Measurements from ENCODE around the gene RAX2.

RAX2 gene

DNA sequence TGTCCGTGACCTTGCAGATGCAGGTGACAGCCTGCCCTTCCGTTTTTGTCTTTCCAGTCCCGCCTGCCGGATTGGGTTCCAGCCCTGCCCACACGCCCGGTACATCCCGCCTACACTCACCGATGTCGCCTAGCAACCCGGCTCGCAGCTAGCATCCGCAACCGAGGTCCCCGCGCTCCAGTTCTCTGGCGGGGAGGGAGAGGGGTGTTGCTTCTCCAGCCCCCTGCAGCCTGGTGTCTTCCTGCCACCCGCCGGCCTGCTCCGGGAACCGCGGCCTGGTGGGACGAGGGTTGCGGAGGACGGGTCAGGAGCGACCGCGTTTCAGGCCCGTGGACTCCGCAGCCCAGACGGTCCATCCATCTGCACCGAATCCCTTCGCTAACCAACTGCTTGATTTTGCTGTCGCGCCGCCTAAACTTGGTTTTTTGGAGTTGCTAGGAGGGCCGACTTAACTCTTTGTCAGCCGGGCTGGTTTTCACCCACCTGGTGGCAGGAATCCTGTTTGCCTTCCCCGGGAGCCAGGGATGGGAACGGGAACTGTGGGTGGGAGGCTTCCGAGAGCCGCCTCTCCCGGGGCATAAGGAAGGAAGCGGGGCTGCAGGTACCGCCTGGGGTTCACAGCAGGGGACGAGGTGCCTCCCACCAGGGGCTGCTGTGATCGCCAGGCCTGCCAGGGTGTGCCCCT lies 29.5 kb upstream of the RAX2 start:
- Histone ChIP-seq H3K4me1 (ENCODE audit: control insufficient read depth, insufficient read depth, low read length) (peaks cover 9% of the 10 kb centered on the region), H3K9ac (ENCODE audit: low read length in 2 of 2) (no peak overlapping the region), H3K27ac (ENCODE audit: low read length) (no peak overlapping the region), H3K36me3 (ENCODE audit: control insufficient read depth in 2 of 2, insufficient read depth in 2 of 2, low read length in 2 of 2) (no peaks in the 10 kb centered on the region), H3K4me3 (ENCODE audit: low read length in 2 of 2) (peak overlapping the region; percentile 16 to 52), H3K9me3 (ENCODE audit: control insufficient read depth in 2 of 2, low read length in 2 of 2) (peaks cover 0 to 5% of the 10 kb centered on the region in 2 donors), H3K27me3 (ENCODE audit: control insufficient read depth in 1 of 2, insufficient read depth in 2 of 2, low read length in 2 of 2) (peaks cover 22 to 29% of the 10 kb centered on the region in 2 donors)

DNA sequence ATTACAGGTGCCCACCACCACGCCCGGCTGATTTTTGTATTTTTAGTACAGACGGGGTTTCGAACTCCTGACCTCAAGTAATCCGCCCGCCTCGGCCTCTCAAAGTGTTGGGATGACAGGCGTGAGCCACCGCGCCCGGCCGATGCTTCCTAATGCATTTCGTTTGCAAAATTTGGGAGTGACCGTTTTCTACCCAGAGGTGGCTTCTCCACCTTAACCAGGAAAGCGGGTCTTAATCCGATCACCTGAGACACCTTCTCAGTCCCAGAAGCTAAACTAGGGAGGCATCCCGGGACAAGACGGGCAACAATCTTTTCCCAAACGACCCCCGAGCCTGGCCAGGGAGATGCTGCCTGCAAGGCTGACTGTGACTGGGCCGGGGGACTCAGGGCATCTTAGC lies 29.0 kb upstream of the RAX2 start:
- Histone ChIP-seq H3K9me3 (ENCODE audit: control insufficient read depth in 2 of 2, low read length in 2 of 2) (peaks cover 0 to 6% of the 10 kb centered on the region in 2 donors), H3K36me3 (ENCODE audit: control insufficient read depth in 2 of 2, insufficient read depth in 2 of 2, low read length in 2 of 2) (no peaks in the 10 kb centered on the region), H3K27ac (ENCODE audit: low read length) (no peak overlapping the region), H3K4me1 (ENCODE audit: control insufficient read depth, insufficient read depth, low read length) (peaks cover 9% of the 10 kb centered on the region), H3K9ac (ENCODE audit: low read length in 2 of 2) (no peak overlapping the region), H3K4me3 (ENCODE audit: low read length in 2 of 2) (peak overlapping the region in 1 of 2 donors; percentile 52), H3K27me3 (ENCODE audit: control insufficient read depth in 1 of 2, insufficient read depth in 2 of 2, low read length in 2 of 2) (peaks cover 22 to 29% of the 10 kb centered on the region in 2 donors)

DNA sequence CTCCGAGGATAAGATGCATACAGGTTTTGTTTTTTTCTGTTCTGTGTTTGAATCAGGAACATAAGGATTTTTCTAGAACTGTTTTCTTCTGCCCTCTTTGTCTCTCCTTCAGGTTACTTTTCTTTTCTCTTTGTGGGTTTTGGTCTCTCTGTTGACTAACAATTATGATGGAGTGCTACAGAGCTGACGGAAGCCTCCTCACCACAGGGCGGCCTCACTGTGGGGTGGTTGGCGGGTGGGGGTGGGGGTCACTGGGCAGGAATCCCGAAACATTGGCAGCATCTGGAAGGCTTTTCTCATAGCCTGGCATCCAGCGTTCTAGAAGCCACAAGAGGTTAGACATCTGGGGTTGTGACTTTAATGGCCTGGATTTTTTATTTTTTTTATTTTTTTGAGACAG lies 26.1 kb upstream of the RAX2 start:
- Histone ChIP-seq H3K9ac (ENCODE audit: low read length in 2 of 2) (no peak overlapping the region), H3K9me3 (ENCODE audit: control insufficient read depth in 2 of 2, low read length in 2 of 2) (peaks cover 0 to 6% of the 10 kb centered on the region in 2 donors), H3K36me3 (ENCODE audit: control insufficient read depth in 2 of 2, insufficient read depth in 2 of 2, low read length in 2 of 2) (no peaks in the 10 kb centered on the region), H3K4me3 (ENCODE audit: low read length in 2 of 2) (no peak overlapping the region), H3K27ac (ENCODE audit: low read length) (no peak overlapping the region), H3K27me3 (ENCODE audit: control insufficient read depth in 1 of 2, insufficient read depth in 2 of 2, low read length in 2 of 2) (peaks cover 22 to 24% of the 10 kb centered on the region in 2 donors), H3K4me1 (ENCODE audit: control insufficient read depth, insufficient read depth, low read length) (peaks cover 9% of the 10 kb centered on the region)

DNA sequence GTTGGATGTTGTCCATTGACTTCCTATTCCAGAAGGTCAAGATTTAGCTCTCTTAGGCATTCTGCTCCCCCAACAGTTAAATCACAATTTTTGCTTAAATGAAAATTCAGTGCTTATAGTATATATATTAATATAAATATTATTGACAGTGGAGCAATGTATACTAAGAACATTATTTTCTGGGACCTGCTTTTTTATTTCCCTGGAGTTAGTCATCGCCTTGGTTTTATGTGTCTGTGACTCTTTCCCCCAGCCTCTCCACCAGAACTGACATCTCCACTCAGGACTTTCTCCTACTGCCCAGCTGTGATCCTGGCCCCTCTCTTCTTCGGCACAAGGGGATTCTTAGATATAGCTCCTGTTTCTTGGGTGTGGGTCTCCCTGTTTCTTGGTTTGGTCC lies 24.3 kb upstream of the RAX2 start:
- Histone ChIP-seq H3K27me3 (ENCODE audit: control insufficient read depth in 1 of 2, insufficient read depth in 2 of 2, low read length in 2 of 2) (peaks cover 12 to 18% of the 10 kb centered on the region in 2 donors), H3K9ac (ENCODE audit: low read length in 2 of 2) (no peak overlapping the region), H3K4me3 (ENCODE audit: low read length in 2 of 2) (no peak overlapping the region), H3K9me3 (ENCODE audit: control insufficient read depth in 2 of 2, low read length in 2 of 2) (peaks cover 0 to 6% of the 10 kb centered on the region in 2 donors), H3K4me1 (ENCODE audit: control insufficient read depth, insufficient read depth, low read length) (peaks cover 3% of the 10 kb centered on the region), H3K36me3 (ENCODE audit: control insufficient read depth in 2 of 2, insufficient read depth in 2 of 2, low read length in 2 of 2) (no peaks in the 10 kb centered on the region), H3K27ac (ENCODE audit: low read length) (no peak overlapping the region)

DNA sequence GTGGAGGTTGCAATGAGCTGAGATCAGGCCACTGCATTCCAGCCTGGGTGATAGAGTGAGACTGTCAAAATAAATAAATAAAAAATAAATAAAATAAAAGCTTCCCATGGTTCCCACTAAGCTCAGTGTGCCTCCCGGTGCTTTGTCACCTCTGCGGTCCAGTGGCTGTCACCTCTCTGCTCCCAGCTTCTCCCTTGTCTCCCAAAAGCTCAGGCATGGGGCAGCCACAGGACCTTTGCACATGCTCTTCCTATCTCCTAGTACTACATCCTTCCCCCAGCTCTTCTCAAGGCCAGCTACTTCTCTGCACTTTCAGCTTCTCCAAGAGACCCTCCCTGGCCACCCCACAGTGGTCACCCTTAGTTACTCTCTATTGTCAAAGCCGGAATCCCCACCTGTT lies 21.8 kb upstream of the RAX2 start:
- Histone ChIP-seq H3K4me3 (ENCODE audit: low read length in 2 of 2) (no peak overlapping the region), H3K9ac (ENCODE audit: low read length in 2 of 2) (no peak overlapping the region), H3K4me1 (ENCODE audit: control insufficient read depth, insufficient read depth, low read length) (no peaks in the 10 kb centered on the region)

DNA sequence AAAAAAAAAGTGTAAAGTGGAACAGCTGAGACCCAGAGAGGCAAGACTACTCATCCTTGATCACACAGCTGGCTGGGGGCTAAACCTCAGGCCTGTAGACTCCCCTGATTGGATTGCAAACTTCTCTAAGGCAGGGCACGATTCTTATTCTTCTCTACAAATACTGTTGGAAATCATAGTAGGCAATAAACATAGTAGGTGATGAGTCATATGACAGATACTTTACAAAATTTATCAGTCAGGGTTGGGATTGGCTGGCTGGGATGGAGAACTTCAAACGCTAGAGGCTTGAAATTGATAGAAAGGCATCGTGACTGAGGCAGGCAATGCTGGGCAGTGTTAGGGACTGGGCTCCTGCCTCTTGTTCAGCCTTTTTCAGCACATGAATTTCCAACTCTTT lies 20.1 kb upstream of the RAX2 start:
- peaks cover 0 to 5% of the 10 kb centered on the region in 2 donors for H3K27me3 ChIP-seq (ENCODE audit: control insufficient read depth in 1 of 2, insufficient read depth in 2 of 2, low read length in 2 of 2)
- H3K4me1 ChIP-seq (ENCODE audit: control insufficient read depth, insufficient read depth, low read length) = no peaks in the 10 kb centered on the region
- H3K9ac ChIP-seq (ENCODE audit: low read length in 2 of 2) = no peak overlapping the region
- no peaks in the 10 kb centered on the region for H3K36me3 ChIP-seq (ENCODE audit: control insufficient read depth in 2 of 2, insufficient read depth in 2 of 2, low read length in 2 of 2)
- H3K4me3 ChIP-seq (ENCODE audit: low read length in 2 of 2) = no peak overlapping the region
- no peak overlapping the region for H3K27ac ChIP-seq (ENCODE audit: low read length)
- H3K9me3 ChIP-seq (ENCODE audit: control insufficient read depth in 2 of 2, low read length in 2 of 2) = peaks cover 5 to 6% of the 10 kb centered on the region in 2 donors

More for the DNA sequence above, 21.8 kb upstream of the RAX2 start:
- Histone ChIP-seq H3K9me3 (ENCODE audit: control insufficient read depth in 2 of 2, low read length in 2 of 2) (peaks cover 5 to 6% of the 10 kb centered on the region in 2 donors), H3K36me3 (ENCODE audit: control insufficient read depth in 2 of 2, insufficient read depth in 2 of 2, low read length in 2 of 2) (no peaks in the 10 kb centered on the region), H3K27ac (ENCODE audit: low read length) (no peak overlapping the region), H3K27me3 (ENCODE audit: control insufficient read depth in 1 of 2, insufficient read depth in 2 of 2, low read length in 2 of 2) (peaks cover 2 to 6% of the 10 kb centered on the region in 2 donors)

DNA sequence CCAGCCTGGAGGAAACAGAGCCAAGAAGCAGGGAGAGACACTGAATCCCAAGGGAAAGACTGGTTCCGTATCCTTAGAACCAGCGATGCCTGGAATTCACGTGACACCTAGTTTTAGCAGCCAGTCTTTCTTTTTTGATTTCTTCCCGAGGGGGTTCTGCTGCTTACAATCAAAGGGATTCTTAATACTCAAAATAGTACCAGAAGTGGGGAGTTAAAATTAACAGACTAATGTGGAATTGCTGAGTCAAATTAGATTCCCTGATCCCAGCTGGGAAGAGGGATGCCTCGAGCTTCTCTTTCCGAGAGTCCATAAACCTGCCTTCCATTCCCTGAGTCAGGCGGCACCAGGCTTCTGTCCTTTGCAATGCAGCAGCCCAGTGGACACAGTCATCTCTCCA lies 18.9 kb upstream of the RAX2 start:
- no peak overlapping the region for H3K27ac ChIP-seq (ENCODE audit: low read length)
- H3K27me3 ChIP-seq (ENCODE audit: control insufficient read depth in 1 of 2, insufficient read depth in 2 of 2, low read length in 2 of 2) = peaks cover 1 to 5% of the 10 kb centered on the region in 2 donors
- no peak overlapping the region for H3K4me3 ChIP-seq (ENCODE audit: low read length in 2 of 2)
- H3K4me1 ChIP-seq (ENCODE audit: control insufficient read depth, insufficient read depth, low read length) = no peaks in the 10 kb centered on the region
- no peaks in the 10 kb centered on the region for H3K36me3 ChIP-seq (ENCODE audit: control insufficient read depth in 2 of 2, insufficient read depth in 2 of 2, low read length in 2 of 2)
- no peak overlapping the region for H3K9ac ChIP-seq (ENCODE audit: low read length in 2 of 2)
- H3K9me3 ChIP-seq (ENCODE audit: control insufficient read depth in 2 of 2, low read length in 2 of 2) = peaks cover 0 to 5% of the 10 kb centered on the region in 2 donors

DNA sequence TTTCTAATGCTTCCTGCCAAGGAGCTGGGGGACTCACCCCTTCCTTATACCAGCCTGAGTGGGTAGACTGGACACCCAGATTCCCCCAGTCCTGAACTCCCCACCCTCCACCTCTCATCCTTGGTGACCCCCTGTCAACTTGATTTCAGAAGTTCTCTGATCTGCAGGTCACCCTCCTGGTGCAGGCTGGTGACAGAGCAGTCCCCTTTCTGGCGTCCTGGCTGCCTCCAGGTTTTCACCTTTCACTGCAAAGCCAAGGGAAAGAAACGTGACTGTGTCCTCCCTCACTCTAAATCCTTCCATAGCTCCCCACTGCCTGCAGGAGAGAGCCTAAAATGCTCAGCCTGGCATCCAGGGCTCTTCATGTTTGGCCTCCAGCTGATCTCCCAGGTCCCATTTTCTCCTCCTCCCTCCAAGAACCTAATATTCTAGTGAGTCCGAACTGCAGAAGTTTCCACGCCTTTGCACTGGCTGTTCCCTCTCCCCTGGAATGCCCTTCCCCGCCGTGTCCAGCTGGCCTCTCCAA lies 18.2 kb upstream of the RAX2 start:
- H3K27ac ChIP-seq (ENCODE audit: low read length) = no peak overlapping the region
- H3K9me3 ChIP-seq (ENCODE audit: control insufficient read depth in 2 of 2, low read length in 2 of 2) = peaks cover 0 to 5% of the 10 kb centered on the region in 2 donors
- H3K27me3 ChIP-seq (ENCODE audit: control insufficient read depth in 1 of 2, insufficient read depth in 2 of 2, low read length in 2 of 2) = peaks cover 5 to 7% of the 10 kb centered on the region in 2 donors
- no peaks in the 10 kb centered on the region for H3K4me1 ChIP-seq (ENCODE audit: control insufficient read depth, insufficient read depth, low read length)
- no peak overlapping the region for H3K9ac ChIP-seq (ENCODE audit: low read length in 2 of 2)
- H3K4me3 ChIP-seq (ENCODE audit: low read length in 2 of 2) = no peak overlapping the region
- H3K36me3 ChIP-seq (ENCODE audit: control insufficient read depth in 2 of 2, insufficient read depth in 2 of 2, low read length in 2 of 2) = no peaks in the 10 kb centered on the region

DNA sequence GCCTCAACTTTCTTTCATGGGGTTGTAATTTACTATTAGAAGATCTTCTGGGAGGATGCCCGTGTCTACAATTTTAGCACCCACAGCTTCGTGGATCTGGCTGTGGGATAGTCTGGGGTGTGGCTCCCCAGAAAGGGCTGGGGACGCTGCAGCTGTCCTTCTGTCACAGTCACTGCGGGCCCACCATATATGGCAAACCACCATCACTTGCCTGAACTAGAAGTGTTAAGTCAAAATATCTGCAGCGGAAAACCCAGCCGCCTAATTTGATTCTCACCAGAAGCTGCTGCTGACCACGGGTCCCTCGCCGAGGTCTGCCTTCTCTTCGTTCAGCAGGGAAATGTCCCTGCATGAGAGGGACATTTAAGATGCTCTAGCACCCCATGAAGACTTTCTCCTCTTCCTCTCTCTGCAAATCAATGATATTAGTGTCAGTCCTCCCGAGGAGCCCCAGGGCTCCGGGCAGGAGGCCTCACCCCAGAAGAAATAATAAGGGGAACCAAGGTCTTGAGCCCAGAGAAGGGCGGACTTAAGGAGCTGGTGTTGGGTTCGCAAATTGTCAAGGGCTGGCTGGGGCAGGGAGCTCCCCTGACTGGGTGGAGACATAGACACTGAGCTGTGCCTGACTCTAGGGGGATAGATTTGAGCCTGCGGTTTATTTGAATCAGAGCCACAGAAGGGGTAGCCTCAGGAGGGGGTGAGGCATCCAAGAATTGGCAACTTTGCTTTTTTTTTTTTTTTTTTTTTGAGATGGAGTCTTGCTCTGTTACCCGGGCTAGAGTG lies 17.2 kb upstream of the RAX2 start:
- Histone ChIP-seq H3K9ac (ENCODE audit: low read length in 2 of 2) (no peak overlapping the region), H3K36me3 (ENCODE audit: control insufficient read depth in 2 of 2, insufficient read depth in 2 of 2, low read length in 2 of 2) (no peaks in the 10 kb centered on the region), H3K4me1 (ENCODE audit: control insufficient read depth, insufficient read depth, low read length) (no peaks in the 10 kb centered on the region), H3K9me3 (ENCODE audit: control insufficient read depth in 2 of 2, low read length in 2 of 2) (peaks cover 0 to 5% of the 10 kb centered on the region in 2 donors), H3K27ac (ENCODE audit: low read length) (no peak overlapping the region), H3K27me3 (ENCODE audit: control insufficient read depth in 1 of 2, insufficient read depth in 2 of 2, low read length in 2 of 2) (peaks cover 14 to 17% of the 10 kb centered on the region in 2 donors), H3K4me3 (ENCODE audit: low read length in 2 of 2) (no peak overlapping the region)

DNA sequence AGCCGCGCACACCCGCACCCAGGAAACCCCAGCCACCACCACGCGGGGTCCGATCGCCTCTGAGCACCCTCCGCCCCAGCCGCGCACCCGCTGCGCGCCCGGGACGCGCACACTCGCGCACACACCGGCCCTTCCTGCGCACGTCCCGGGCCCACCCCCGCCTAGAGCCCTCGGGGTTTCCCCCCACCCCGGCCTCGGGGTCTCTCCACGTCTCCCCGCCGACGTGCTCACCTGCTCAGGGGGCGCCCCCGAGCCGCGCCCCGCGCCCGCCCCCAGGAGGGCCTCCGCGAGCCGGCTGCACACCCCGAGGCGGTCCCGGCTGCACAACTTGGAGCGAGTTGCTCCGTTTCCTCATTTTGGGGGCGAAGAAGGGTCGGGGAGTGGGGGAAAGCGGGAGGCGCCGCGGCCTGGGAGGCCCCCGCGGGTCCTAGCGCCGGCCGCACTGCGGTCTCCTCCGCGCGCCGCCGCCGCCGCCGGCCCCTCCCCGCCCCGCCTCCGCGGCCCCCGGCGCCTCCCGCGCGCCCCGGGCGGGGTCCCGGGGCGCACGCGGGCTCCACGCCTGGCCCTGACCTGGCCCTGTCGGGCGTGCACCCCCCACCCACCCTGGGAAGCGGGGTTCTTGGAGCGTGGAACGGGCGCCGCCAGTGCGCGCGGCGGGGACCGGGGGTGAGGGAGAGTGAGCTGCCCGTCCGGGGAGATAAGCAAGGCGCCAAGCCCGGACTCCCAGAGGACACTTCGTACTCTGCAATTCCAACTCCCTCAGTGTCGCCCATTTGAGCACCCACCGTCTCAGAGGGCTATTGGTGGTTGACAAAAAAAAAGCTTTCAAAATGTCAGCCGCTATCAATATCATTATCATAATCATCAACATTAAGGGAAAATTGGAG lies 14.2 kb upstream of the RAX2 start, which contains the start of gene MATK:
Gene MATK, minus strand, starts transcription at position 444 of the 887 bp plus-strand sequence. CDS start 1,246 bp downstream, outside the sequence.
- Histone ChIP-seq H3K9ac (ENCODE audit: low read length in 2 of 2) (no peak within 1 kb of the TSS), H3K36me3 (ENCODE audit: control insufficient read depth in 2 of 2, insufficient read depth in 2 of 2, low read length in 2 of 2) (no peaks in the 10 kb centered on the region), H3K9me3 (ENCODE audit: control insufficient read depth in 2 of 2, low read length in 2 of 2) (peaks cover 8 to 21% of the 10 kb centered on the region in 2 donors), H3K27ac (ENCODE audit: low read length) (no peak within 1 kb of the TSS), H3K27me3 (ENCODE audit: control insufficient read depth in 1 of 2, insufficient read depth in 2 of 2, low read length in 2 of 2) (peaks cover 19 to 26% of the 10 kb centered on the region in 2 donors), H3K4me3 (ENCODE audit: low read length in 2 of 2) (peak within 1 kb of the TSS in 1 of 2 donors; percentile 22), H3K4me1 (ENCODE audit: control insufficient read depth, insufficient read depth, low read length) (no peaks in the 10 kb centered on the region)
